Spleen (tissue), 11 donors: Measurements from ENCODE around the gene TTC3. TPM values are rescaled to one million over a fixed set of nuclear protein-coding genes. Genes with fewer than 3 reads are reported as not detected.

Experiments
- DNase-seq: peaks from one replicate; pipeline ENCODE4 v3.0.0-alpha.2; 2020
- H3K27ac ChIP-seq, 8 donors: fragments of 200-600 bp; sonication (generic) in 7 of 8; 1 replicate in 4 of 8; 2 replicates in 4 of 8; pipeline versions ENCODE4 v1.5.0 to v1.8.0; 2016 to 2021; ENCODE audit warnings: inconsistent platforms in 4 of 8, mild to moderate bottlenecking in 4 of 8, moderate library complexity in 1 of 8
- H3K27me3 ChIP-seq, 7 donors: fragments of 200-600 bp; sonication (generic) in 6 of 7; replicated peaks in 1 of 7; 1 replicate in 4 of 7; 2 replicates in 3 of 7; pipeline versions ENCODE4 v1.5.0 to v1.8.0; 2016 to 2021; ENCODE audit warnings: inconsistent platforms in 3 of 7, mild to moderate bottlenecking in 1 of 7
- H3K36me3 ChIP-seq, 6 donors: fragments of 200-600 bp; sonication (generic) in 5 of 6; 1 replicate in 4 of 6; 2 replicates in 2 of 6; pipeline versions ENCODE4 v1.5.0 to v1.8.0; 2016 to 2021; ENCODE audit warnings: inconsistent platforms in 2 of 6
- H3K4me1 ChIP-seq, 6 donors: fragments of 200-600 bp; sonication (generic) in 5 of 6; 1 replicate in 3 of 6; 2 replicates in 3 of 6; pipeline versions ENCODE4 v1.5.0 to v1.8.0; 2016 to 2021; ENCODE audit warnings: inconsistent platforms in 3 of 6
- H3K4me3 ChIP-seq, 8 donors: fragments of 200-600 bp; sonication (generic) in 7 of 8; 1 replicate in 4 of 8; 2 replicates in 4 of 8; pipeline versions ENCODE4 v1.5.0 to v1.8.0; 2016 to 2021; ENCODE audit warnings: inconsistent platforms in 4 of 8, mild to moderate bottlenecking in 4 of 8, moderate library complexity in 2 of 8
- H3K9me3 ChIP-seq, 8 donors: fragments of 200-600 bp; sonication (generic) in 7 of 8; 1 replicate in 4 of 8; 2 replicates in 4 of 8; pipeline versions ENCODE4 v1.5.0 to v1.8.0; 2016 to 2021; ENCODE audit warnings: inconsistent platforms in 4 of 8
- POLR2A ChIP-seq, 3 donors: fragments of 450-650 bp; IDR thresholded peaks; one replicate each; pipeline ENCODE4 v1.5.1; 2017; ENCODE audit warnings: antibody characterized with exemption in 3 of 3, mild to moderate bottlenecking in 1 of 3
- POLR2AphosphoS5 ChIP-seq, 3 donors: sonication (generic); formaldehyde crosslinking; IDR thresholded peaks; one replicate each; pipeline ENCODE4 v1.5.1; 2017; ENCODE audit warnings: antibody characterized with exemption in 3 of 3
- WGBS, 5 donors: extraction: QIAGEN DNeasy Blood & Tissue Kit in 3 of 5; methylation state at CpG; one replicate each; pipeline versions ENCODE4 v1.1.5 to v1.1.7; 2013 to 2018; 5-methylcytosine and 5-hydroxymethylcytosine counted together
- intact Hi-C: fragments of 100-400 bp; cut with DNase I; formaldehyde crosslinking; loops from one replicate; pipeline ENCODE4 v1.15.0; 2023; ENCODE audit warnings: low total_unique reads
- polyA plus RNA-seq, 3 donors: library from polyadenylated mRNA; stranded (reverse); fragments of 200-250 nt; gene quantifications; one replicate each; pipeline ENCODE4 v1.2.1, GENCODE V29; 2013
- total RNA-seq, 7 donors: library from RNA; depleted of rRNA in 3 of 7; stranded (reverse); fragments of >200 nt in 3 of 7; fragmentation: NEBNext Ultra II Directional in 4 of 7; extraction: Animal tissue kit (Norgen Biotek cat#: 25700) in 4 of 7; gene quantifications; one replicate each; pipeline versions ENCODE4 v1.1.0 to v1.2.1, GENCODE V29; 2016 to 2021
- TF ChIP-seq, protein P1 (sequence below), 11 experiments: fragments of 200-600 bp in 7 of 11; fragments of 450-650 bp in 4 of 11; sonication (generic) in 4 of 11; IDR thresholded peaks in 8 of 11; conservative IDR thresholded peaks in 3 of 11; 1 replicate in 7 of 11; 2 replicates in 4 of 11; pipeline versions ENCODE4 v1.4.0 to v1.8.0; 2016 to 2021; ENCODE audit warnings: antibody characterized with exemption in 11 of 11, inconsistent platforms in 4 of 11, mild to moderate bottlenecking in 1 of 11
- donor health status: healthy with polysubstance abuse.
- donor health status: DM: no; HTN: no; CAD: no; lungs with moderate emphysema.
- donor health status: DM: no; HTN: no; CAD: no.
- donor health status: Bipolar disorder and iron deficiency.
- donor health status: healthy.
- donor health status: DM: no; HTN: no; CAD: no.
- donor health status: DM: yes; HTN: yes; CAD: no.

Gene TTC3
- total and polyA plus RNA-seq, 10 donors: 16.0 to 143 (median 80.7) TPM

DNA sequence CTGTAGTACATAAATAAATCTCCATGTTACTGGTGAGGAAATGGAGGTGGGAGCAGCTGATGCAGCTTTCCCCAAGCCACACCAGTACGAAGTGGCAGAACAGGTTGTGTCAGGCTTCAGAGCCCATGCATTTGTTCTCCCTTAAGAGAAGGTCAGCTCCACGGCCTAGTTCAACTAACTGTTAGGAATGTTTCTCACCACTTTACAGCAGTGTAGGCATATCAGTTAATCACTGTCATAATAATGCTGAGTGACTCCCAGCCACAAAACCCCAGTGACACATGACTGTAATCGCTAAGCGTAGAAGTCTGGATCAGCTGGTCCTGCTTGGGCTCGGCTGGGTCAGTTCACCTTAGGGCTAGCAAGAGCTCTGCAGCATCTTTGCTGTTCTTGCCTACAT, 103.7 kb downstream of the TTC3 start:
- no peaks in the 10 kb centered on the region for H3K27me3 ChIP-seq
- H3K36me3 ChIP-seq: peaks cover 0 to 95% (median 54%) of the 10 kb centered on the region in 6 donors
- no peak for DNase-seq
- H3K9me3 ChIP-seq: peaks cover 0 to 6% (median 0%) of the 10 kb centered on the region in 8 donors
- 88 to 94% (median 93%) methylated on average over 5 of the region's 5 CpGs for WGBS, 5 donors
- H3K27ac ChIP-seq: no peak overlapping the region
- H3K4me1 ChIP-seq: no peaks in the 10 kb centered on the region
- H3K4me3 ChIP-seq: no peak overlapping the region
- intact Hi-C loops: no loop called here
- no peak for TF ChIP-seq POLR2A (IDR thresholded peaks at IDR 0.05)
- TF ChIP-seq, protein P1, sequence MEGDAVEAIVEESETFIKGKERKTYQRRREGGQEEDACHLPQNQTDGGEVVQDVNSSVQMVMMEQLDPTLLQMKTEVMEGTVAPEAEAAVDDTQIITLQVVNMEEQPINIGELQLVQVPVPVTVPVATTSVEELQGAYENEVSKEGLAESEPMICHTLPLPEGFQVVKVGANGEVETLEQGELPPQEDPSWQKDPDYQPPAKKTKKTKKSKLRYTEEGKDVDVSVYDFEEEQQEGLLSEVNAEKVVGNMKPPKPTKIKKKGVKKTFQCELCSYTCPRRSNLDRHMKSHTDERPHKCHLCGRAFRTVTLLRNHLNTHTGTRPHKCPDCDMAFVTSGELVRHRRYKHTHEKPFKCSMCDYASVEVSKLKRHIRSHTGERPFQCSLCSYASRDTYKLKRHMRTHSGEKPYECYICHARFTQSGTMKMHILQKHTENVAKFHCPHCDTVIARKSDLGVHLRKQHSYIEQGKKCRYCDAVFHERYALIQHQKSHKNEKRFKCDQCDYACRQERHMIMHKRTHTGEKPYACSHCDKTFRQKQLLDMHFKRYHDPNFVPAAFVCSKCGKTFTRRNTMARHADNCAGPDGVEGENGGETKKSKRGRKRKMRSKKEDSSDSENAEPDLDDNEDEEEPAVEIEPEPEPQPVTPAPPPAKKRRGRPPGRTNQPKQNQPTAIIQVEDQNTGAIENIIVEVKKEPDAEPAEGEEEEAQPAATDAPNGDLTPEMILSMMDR (IDR thresholded peaks at IDR 0.05 in 8 of 11, conservative IDR thresholded peaks at IDR 0.05 in 3 of 11): no peak
- TF ChIP-seq POLR2AphosphoS5 (IDR thresholded peaks at IDR 0.05): no peak

DNA sequence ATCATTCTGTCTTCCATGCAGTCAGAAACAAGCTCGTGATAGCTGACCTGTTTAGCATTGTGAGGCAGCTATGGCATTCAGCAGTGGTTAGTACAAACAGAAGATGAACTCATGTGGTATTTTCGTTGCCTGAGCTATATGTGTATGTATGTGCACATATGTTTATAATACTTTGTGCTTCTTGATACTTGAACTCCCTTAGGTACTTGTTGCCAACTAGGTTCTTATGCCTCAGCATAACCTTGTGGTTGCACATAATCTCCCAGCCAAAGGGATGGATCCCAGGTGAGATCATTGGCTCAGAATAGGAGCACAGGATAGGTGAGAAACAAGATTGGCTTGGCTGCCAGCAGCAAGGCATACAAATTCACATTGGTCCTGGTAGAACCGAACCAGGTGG, 108.0 kb downstream of the TTC3 start:
- H3K36me3 ChIP-seq: peaks cover 0 to 89% (median 42%) of the 10 kb centered on the region in 6 donors

DNA sequence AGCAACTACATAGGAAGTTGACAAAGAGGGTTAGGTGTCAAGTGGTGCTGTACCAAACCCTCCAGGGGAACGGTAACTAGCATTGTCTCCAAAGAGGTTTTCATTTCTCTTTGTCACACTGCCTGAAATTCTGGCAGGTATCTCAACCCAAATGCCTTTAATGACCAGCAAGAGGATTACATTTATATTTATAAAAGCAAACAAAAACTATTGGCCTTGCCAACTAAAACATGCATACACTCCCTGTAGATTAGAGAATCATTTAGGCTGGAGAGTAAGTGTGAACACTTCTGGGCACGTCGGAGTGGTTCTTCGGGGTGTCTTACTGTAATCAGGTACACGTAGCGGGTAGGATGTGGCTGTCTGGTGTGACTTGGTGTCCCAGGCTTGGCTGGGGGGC, 109.2 kb downstream of the TTC3 start:
- Histone ChIP-seq H3K9me3 (peaks cover 0 to 6% (median 0%) of the 10 kb centered on the region in 8 donors), H3K27ac (no peak overlapping the region), H3K27me3 (no peaks in the 10 kb centered on the region), H3K4me3 (no peak overlapping the region), H3K36me3 (peaks cover 0 to 89% (median 43%) of the 10 kb centered on the region in 6 donors), H3K4me1 (no peaks in the 10 kb centered on the region)
- intact Hi-C loops: no loop called here
- TF ChIP-seq, protein P1 (IDR thresholded peaks at IDR 0.05 in 8 of 11, conservative IDR thresholded peaks at IDR 0.05 in 3 of 11): no peak
- TF ChIP-seq POLR2AphosphoS5 (IDR thresholded peaks at IDR 0.05) (no peak), POLR2A (IDR thresholded peaks at IDR 0.05) (no peak)
- WGBS, 5 donors: 88 to 93% (median 89%) methylated on average over 6 of the region's 6 CpGs
- DNase-seq: no peak

More for the DNA sequence above, 108.0 kb downstream of the TTC3 start:
- intact Hi-C loops: no loop called here
- Histone ChIP-seq H3K4me1 (no peaks in the 10 kb centered on the region), H3K27ac (no peak overlapping the region), H3K4me3 (no peak overlapping the region), H3K9me3 (peaks cover 0 to 6% (median 0%) of the 10 kb centered on the region in 8 donors), H3K27me3 (no peaks in the 10 kb centered on the region)
- DNase-seq: no peak
- 91 to 98% (median 96%) methylated on average over 3 of the region's 3 CpGs for WGBS, 5 donors
- TF ChIP-seq POLR2A (IDR thresholded peaks at IDR 0.05): no peak
- TF ChIP-seq POLR2AphosphoS5 (IDR thresholded peaks at IDR 0.05): no peak
- TF ChIP-seq, protein P1 (IDR thresholded peaks at IDR 0.05 in 8 of 11, conservative IDR thresholded peaks at IDR 0.05 in 3 of 11): no peak

DNA sequence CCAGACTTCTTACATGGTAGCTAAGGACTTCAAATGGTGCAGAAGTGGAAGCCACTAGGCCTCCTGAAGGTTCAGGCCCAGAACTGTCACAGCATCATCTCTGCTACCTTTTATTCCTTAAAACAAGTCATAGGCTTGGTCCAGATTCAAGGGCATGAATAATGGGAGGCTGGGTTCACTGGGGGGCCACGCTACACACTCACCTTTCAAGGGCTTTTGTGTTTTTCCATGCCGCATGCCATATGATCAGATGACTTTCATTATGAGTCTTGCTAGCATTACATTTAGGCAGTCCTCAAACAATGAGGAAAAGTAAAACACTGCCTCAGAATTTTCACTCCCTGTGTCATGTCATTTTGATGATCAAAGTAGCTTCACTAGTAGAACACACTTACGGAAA, 110.7 kb downstream of the TTC3 start:
- no peak overlapping the region for H3K4me3 ChIP-seq
- H3K27ac ChIP-seq: no peak overlapping the region
- H3K9me3 ChIP-seq: peaks cover 0 to 6% (median 0%) of the 10 kb centered on the region in 8 donors
- TF ChIP-seq, protein P1 (IDR thresholded peaks at IDR 0.05 in 8 of 11, conservative IDR thresholded peaks at IDR 0.05 in 3 of 11): no peak
- no peak for TF ChIP-seq POLR2AphosphoS5 (IDR thresholded peaks at IDR 0.05)
- TF ChIP-seq POLR2A (IDR thresholded peaks at IDR 0.05): no peak
- intact Hi-C loops: no loop called here
- peaks cover 0 to 89% (median 48%) of the 10 kb centered on the region in 6 donors for H3K36me3 ChIP-seq
- no peak for DNase-seq
- no peaks in the 10 kb centered on the region for H3K4me1 ChIP-seq
- WGBS, 5 donors: 91 to 99% (median 95%) methylated on average over 3 of the region's 3 CpGs
- H3K27me3 ChIP-seq: no peaks in the 10 kb centered on the region
